DMS53 (cell line): ENCODE results near the gene FBXO15.

Source experiments
- DNase-seq: peaks from one replicate; lab custom pipeline; 2025; lab: John Stamatoyannopoulos, UW

Gene FBXO15

DNA sequence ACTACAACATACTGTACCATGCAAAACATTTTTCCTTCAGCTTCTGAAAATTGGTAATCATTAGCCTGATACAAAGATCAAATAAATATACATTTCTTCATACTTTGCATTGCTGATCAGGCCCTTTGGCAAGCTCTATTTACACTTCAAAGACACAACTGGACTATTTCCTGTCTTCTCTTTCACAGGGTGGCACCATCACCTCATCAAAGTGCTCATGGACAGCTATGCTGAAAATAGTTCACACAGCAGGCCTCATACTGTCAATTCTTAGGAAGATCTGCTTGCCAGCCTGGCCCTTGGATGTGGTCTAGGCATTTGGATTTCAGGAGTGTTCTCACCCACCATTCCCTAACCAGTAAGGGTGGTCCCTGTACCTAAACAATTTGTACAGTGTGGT is 33.9 kb downstream of the FBXO15 start:
- peak; percentile 35 for DNase-seq

GRCh38 chr18:74110976-74111375 is 36.7 kb downstream of the FBXO15 start:
- DNase-seq = no peak

DNA sequence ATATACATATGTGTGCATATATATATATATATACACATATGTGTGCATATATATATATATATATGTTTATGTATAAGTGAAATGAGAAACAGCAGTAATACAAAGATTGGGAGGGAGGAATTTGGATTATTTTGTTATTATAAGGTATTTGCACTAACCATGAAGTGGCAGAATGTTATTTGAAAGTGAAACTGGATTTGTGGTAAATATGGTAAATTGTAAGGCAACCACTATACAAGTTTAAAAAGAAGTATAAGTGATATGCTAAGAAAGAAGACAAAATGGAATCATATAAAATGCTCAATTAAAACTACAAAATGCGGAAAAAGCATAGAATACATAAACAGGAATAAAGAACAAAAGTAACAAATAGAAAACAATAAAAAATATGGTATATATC is 37.5 kb downstream of the FBXO15 start:
- no peak for DNase-seq

GRCh38 chr18:74108460-74108859 is 39.2 kb downstream of the FBXO15 start:
- no peak for DNase-seq

DNA sequence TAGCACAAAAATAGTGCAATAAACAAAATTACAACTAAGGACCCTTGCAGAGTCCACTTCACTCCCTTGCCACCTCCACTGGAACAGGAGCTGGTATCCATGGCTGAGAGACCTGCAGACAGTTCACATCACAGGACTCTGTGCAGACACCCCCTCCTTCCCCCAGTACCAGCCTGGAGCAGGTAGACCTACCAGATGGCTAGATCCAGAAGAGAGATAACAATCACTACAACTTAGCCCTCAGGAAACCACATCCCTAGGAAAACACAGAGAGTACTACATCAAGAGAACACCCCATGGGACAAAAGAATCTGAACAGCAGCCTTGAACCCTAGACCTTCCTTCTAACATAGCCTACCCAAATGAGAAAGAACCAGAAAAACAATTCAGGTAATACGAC is 49.8 kb downstream of the FBXO15 start:
- DNase-seq = no peak

- no peak for DNase-seq
Measured at GRCh38 chr18:74092922-74093321, 54.7 kb downstream of the FBXO15 start.

GRCh38 chr18:74084184-74084855 is 63.3 kb downstream of the FBXO15 start:
- DNase-seq = peak; percentile 24

GRCh38 chr18:74083557-74083952 is 64.1 kb downstream of the FBXO15 start:
- DNase-seq = no peak

GRCh38 chr18:74082742-74083556 is 64.7 kb downstream of the FBXO15 start:
- DNase-seq = peak; percentile 56

DNA sequence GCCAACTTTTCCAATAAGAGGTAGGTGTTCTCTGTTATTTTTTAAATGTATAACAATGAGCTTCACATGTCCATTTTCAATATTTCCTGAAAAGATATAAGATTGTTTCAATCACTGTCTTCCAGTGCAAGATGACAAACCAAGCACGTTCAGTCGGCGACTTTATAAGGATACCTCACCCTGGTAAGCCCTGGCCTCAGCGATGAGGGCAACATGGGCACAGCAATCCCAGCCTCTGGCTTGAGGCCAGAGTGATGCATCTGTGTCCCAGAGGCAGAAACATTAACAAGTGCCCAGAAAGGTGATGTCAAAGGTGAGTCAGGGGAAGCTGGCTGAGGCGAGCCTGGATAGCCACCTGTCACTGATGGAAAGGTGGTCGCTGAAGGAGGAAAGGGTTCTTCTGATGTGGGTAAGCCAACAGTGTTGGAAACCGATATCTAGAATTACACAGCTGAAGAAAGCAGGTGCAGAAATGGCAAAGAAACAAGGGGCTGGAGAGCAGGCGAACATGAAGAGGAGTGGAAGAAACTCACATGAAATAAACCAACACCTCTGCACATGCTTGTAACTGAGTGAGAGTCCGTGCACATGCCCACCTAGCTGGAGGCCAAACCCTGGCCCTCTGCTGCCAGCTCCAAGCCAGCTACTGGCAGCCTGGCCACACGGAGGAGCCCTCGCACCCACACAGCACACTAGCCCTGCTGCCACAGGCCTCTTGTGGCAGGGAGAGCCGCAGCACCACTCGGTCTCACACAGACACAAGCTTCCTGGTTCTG is 65.5 kb downstream of the FBXO15 start:
- peak; percentile 96 for DNase-seq

DNA sequence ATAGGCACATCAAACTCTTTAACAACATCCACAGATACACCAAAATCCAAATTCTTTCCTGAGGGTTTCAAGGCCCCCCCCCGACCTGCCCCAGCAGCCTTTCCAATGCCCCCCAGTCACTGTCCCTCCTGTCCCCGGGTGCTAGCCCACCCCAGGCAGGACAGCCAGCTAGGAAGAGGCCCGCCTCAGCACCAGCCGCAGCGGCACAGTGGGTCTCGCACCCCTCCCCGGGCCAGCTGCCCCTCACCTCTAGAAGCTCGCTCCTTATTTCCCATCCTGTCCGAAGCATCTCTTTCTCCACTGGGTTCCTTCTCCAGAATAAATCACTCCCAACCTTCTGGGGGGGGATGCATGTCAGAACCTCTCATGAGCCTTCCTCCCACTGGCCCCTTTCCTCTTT is 69.4 kb downstream of the FBXO15 start:
- no peak for DNase-seq

- DNase-seq = no peak
Measured at GRCh38 chr18:74074668-74075564, 72.7 kb downstream of the FBXO15 start.

DNA sequence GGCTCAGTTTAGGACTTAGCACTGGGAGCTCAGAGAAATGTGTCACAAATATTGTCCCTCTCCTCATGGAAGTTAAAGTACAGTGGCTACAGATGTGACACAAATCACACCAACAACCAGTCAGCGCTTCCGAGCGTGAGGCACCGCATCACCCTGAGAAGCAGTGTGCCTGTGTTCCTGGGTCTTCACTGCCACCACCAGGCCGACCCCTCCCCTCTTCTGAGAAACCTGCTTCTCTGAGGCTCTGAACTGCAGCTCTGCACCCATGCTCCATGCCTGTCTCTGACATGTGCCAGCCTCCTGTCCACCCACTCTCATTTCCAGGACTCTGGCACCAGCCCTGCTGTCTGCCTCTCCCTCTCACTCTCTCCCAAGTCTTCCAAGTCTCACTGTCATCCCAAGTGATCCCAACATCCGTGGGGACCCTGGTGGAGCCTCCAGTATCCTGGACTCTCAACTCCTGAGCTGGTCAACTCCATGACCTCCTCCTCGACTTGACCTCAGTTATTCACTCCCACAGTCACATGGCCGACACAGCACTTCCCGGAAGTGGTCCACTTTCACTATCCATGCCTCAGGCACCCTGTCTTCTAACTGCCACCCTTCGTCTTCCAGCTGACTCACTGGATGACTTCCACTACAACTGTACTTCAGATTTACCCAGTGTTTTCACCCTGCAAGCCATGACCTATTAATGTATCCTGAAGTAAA is 73.5 kb downstream of the FBXO15 start:
- DNase-seq = no peak

DNA sequence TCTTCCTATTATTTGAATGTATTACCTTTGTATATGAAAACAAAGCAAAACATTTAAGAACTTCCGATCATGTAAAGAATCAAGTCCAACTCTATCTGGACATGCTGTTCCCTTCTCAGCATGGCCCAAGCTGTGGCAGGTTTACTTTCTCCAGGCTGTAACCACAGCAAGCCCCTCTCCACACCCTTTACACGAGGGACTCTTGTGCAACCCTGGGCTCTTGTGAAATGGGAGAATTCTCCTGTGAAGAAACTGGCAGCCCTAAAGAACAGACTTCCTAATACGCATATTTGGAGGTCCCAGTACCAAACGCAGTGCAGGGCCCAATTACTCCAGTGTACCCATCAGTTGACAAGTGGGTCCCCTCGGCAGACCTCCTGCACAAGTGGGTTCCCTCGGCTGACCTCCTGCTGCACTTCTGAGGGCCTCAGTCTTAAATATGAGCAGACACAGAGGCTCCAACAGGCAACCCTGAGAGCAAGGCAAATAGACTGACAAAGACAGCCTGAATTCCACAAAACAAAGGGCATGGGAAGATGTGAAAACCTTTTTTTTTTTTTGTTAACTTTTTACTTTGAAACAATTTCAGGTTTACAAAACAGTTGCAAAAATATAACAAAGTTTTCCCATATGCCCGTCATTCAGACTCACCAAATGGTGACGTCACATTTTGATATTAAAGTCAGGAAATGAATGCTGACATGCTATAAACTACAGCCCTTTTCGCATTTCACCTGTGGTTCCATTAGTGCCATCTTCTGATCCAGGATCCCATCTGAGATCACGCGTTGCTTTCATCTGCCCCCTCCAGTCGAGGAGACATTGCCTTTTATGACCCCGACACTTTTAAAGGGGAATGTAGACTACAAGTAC is 78.2 kb downstream of the FBXO15 start:
- no peak for DNase-seq

- peak; percentile 23 for DNase-seq
Measured at GRCh38 chr18:74068296-74068695, 79.3 kb downstream of the FBXO15 start.

GRCh38 chr18:74066018-74066417 is 81.6 kb downstream of the FBXO15 start:
- no peak for DNase-seq

- DNase-seq = no peak
Measured at GRCh38 chr18:74065366-74065765, 82.3 kb downstream of the FBXO15 start.

DNA sequence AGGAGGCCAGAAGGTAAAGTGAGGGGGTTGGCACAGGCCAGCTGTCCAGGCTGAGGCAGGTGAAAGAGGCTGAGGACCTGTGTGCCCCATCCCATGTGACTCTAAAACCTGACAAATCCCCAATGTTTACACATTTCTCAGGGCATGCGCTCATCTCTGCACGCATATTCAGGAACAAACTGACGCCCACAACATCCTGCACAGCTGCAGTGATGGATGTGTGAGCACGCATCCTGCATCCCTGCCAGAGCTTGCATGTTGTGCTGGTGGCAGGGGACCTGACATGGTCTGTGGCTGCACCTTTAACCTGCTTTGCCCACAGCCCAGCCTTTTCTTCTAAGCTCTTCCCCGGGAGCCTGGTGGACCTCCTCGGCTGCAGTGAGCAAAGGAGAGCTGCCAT is 83.1 kb downstream of the FBXO15 start:
- DNase-seq = peak; percentile 99

DNA sequence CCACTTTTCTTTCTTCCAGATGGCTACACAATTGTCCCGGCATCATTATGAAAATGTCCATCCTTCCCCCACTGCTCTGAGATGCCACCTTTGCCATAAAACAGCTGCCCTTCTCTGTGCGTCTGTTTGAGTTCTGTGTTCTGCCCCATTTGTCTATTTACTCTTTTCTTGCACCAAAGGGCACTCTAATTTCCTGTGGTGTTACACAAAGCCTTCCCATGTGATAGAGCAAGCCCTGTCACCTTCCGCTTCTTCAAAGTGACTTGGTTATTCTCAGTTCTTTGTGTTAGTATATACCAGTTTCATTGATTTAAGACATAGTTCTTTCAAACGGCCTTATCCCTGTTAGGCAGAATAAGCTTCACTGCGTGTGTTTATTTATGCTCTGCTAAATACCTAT is 84.1 kb downstream of the FBXO15 start:
- peak; percentile 91 for DNase-seq

- DNase-seq = peak; percentile 75
Measured at GRCh38 chr18:74063023-74063422, 84.6 kb downstream of the FBXO15 start.
